GM23248 (cell line): ENCODE data around the gene INPP4A. TPM values are rescaled to one million over a fixed set of nuclear protein-coding genes. Genes with fewer than 3 reads are reported as not detected.
A peak's percentile ranks its signal among the peaks of the same experiment; 100 is the strongest.

Experiments
- DNase-seq: peaks from one replicate; pipeline ENCODE4 v3.0.0-alpha.2; 2015
- H2AFZ ChIP-seq: fragments of 200-600 bp; sonication (generic); 2 replicates; pipeline ENCODE4 v1.6.1; 2016; ENCODE audit warnings: antibody characterized with exemption
- H3F3A ChIP-seq: fragments of 200-600 bp; sonication (generic); 2 replicates; pipeline ENCODE4 v1.6.1; 2016; ENCODE audit warnings: mild to moderate bottlenecking, antibody characterized with exemption, mixed run types; ENCODE audit not compliant: insufficient read depth
- H3K27ac ChIP-seq: fragments of 200-600 bp; sonication (generic); 2 replicates; pipeline ENCODE4 v1.5.1; 2016; ENCODE audit warnings: mild to moderate bottlenecking
- H3K27me3 ChIP-seq: fragments of 200-600 bp; sonication (generic); replicated peaks from 2 replicates; pipeline ENCODE4 v1.6.1; 2016; ENCODE audit warnings: mild to moderate bottlenecking; ENCODE audit not compliant: insufficient read depth
- H3K36me3 ChIP-seq: fragments of 200-600 bp; sonication (generic); 2 replicates; pipeline ENCODE4 v1.6.1; 2016; ENCODE audit warnings: low read depth, mild to moderate bottlenecking
- H3K4me1 ChIP-seq: fragments of 200-600 bp; sonication (generic); 2 replicates; pipeline ENCODE4 v1.6.1; 2016; ENCODE audit warnings: mild to moderate bottlenecking; ENCODE audit not compliant: insufficient read depth
- H3K4me2 ChIP-seq: fragments of 200-600 bp; sonication (generic); one replicate; pipeline ENCODE4 v1.6.1; 2016; ENCODE audit warnings: mild to moderate bottlenecking; ENCODE audit not compliant: unreplicated experiment
- H3K4me3 ChIP-seq: fragments of 200-600 bp; sonication (generic); 2 replicates; pipeline ENCODE4 v1.5.1; 2016; ENCODE audit warnings: mild to moderate bottlenecking
- H3K79me2 ChIP-seq: fragments of 200-600 bp; sonication (generic); 2 replicates; pipeline ENCODE4 v1.6.1; 2016; ENCODE audit warnings: mild to moderate bottlenecking; ENCODE audit not compliant: insufficient read depth
- H3K9ac ChIP-seq: fragments of 200-600 bp; sonication (generic); 2 replicates; pipeline ENCODE4 v1.6.1; 2016; ENCODE audit warnings: mild to moderate bottlenecking
- H3K9me2 ChIP-seq: fragments of 200-600 bp; sonication (generic); 2 replicates; pipeline ENCODE4 v1.6.1; 2016; ENCODE audit warnings: mixed run types, mild to moderate bottlenecking, moderate library complexity; ENCODE audit not compliant: insufficient read depth
- H3K9me3 ChIP-seq: fragments of 200-600 bp; sonication (generic); one replicate; pipeline ENCODE4 v1.6.1; 2017; ENCODE audit warnings: low read depth
- H4K20me1 ChIP-seq: fragments of 200-600 bp; sonication (generic); 2 replicates; pipeline ENCODE4 v1.6.0; 2016; ENCODE audit not compliant: insufficient read depth
- EZH2 ChIP-seq: fragments of 200-600 bp; sonication (generic); IDR thresholded peaks from 2 replicates; pipeline ENCODE4 v1.6.1; 2018; ENCODE audit warnings: antibody characterized with exemption, mild to moderate bottlenecking; ENCODE audit not compliant: insufficient read depth, poor library complexity, severe bottlenecking
- EZH2phosphoT487 ChIP-seq: fragments of 200-600 bp; sonication (generic); IDR thresholded peaks from 2 replicates; pipeline ENCODE4 v1.6.1; 2018; ENCODE audit warnings: antibody characterized with exemption, moderate library complexity, mild to moderate bottlenecking, low read depth; ENCODE audit not compliant: insufficient read depth
- WGBS, 2 experiments: methylation state at CpG; one replicate each; pipeline ENCODE4 v1.1.6; 2015 to 2017; ENCODE audit warnings: low lambda C conversion rate in 2 of 2, low coverage in 1 of 2; ENCODE audit errors: missing lambda C conversion rate in 2 of 2; 5-methylcytosine and 5-hydroxymethylcytosine counted together
- in situ Hi-C: fragments of 300-500 bp; cut with MboI; formaldehyde crosslinking; loops from 2 replicates; pipeline ENCODE4 v1.15.0; 2020
- polyA plus RNA-seq: library from polyadenylated mRNA; unstranded; fragments of >200 nt; fragmentation: Nextera tagmentation; extraction: Ambion mirVana; gene quantifications from 2 replicates; pipeline ENCODE4 v1.2.1, GENCODE V29; 2016
- total RNA-seq: library from RNA; depleted of rRNA; stranded (reverse); fragments of >200 nt; shearing (Covaris generic); gene quantifications from 2 replicates; pipeline ENCODE4 v1.2.3, GENCODE V29; 2014

INPP4A gene
- total and polyA plus RNA-seq, 2 experiments from 2014 or later: 9.5 to 16.0 TPM

GRCh38 chr2:98537390-98538126, 92.9 kb downstream of the INPP4A start:
- DNase-seq: no peak
- no peak for TF ChIP-seq EZH2phosphoT487
- TF ChIP-seq EZH2: no peak
- Histone ChIP-seq H3K9me3 (no peaks in the 10 kb centered on the region), H3K79me2 (no peaks in the 10 kb centered on the region), H3K27ac (no peak overlapping the region), H3K4me1 (no peaks in the 10 kb centered on the region), H3K4me3 (no peak overlapping the region), H4K20me1 (no peaks in the 10 kb centered on the region), H3K27me3 (no peaks in the 10 kb centered on the region), H2AFZ (no peak overlapping the region), H3K9me2 (no peaks in the 10 kb centered on the region), H3K4me2 (no peak overlapping the region), H3F3A (no peaks in the 10 kb centered on the region), H3K36me3 (0 out of 2 replicates have a peak, but pooled peaks cover 6% of the 10 kb centered on the region), H3K9ac (no peak overlapping the region)
- 93 to 95% methylated on average over 14 of the region's 14 CpGs for WGBS, 2 experiments
- in situ Hi-C loops: no loop called here

GRCh38 chr2:98538280-98539041, 93.8 kb downstream of the INPP4A start:
- in situ Hi-C loops: no loop called here
- Histone ChIP-seq H3K27ac (no peak overlapping the region), H3F3A (no peaks in the 10 kb centered on the region), H3K4me2 (no peak overlapping the region), H3K9me3 (no peaks in the 10 kb centered on the region), H3K27me3 (no peaks in the 10 kb centered on the region), H3K4me3 (no peak overlapping the region), H3K4me1 (no peaks in the 10 kb centered on the region), H3K79me2 (no peaks in the 10 kb centered on the region), H3K36me3 (0 out of 2 replicates have a peak, but pooled peaks cover 6% of the 10 kb centered on the region), H3K9me2 (no peaks in the 10 kb centered on the region), H4K20me1 (no peaks in the 10 kb centered on the region), H3K9ac (no peak overlapping the region), H2AFZ (no peak overlapping the region)
- WGBS, 2 experiments: 83 to 88% methylated on average over 11 of the region's 11 CpGs
- DNase-seq: peak; percentile 48
- TF ChIP-seq EZH2 (no peak), EZH2phosphoT487 (no peak)

- 93 to 96% methylated on average over 13 of the region's 13 CpGs for WGBS, 2 experiments
- H3K27me3 ChIP-seq: no peaks in the 10 kb centered on the region
- no peaks in the 10 kb centered on the region for H3F3A ChIP-seq
- H3K79me2 ChIP-seq: no peaks in the 10 kb centered on the region
- no peaks in the 10 kb centered on the region for H3K9me3 ChIP-seq
- in situ Hi-C loops: no loop called here
- DNase-seq: no peak
- no peaks in the 10 kb centered on the region for H3K4me1 ChIP-seq
- H2AFZ ChIP-seq: no peak overlapping the region
- H3K27ac ChIP-seq: no peak overlapping the region
- H3K4me2 ChIP-seq: no peak overlapping the region
- no peak overlapping the region for H3K4me3 ChIP-seq
- no peak for TF ChIP-seq EZH2
- TF ChIP-seq EZH2phosphoT487: no peak
- H3K9me2 ChIP-seq: no peaks in the 10 kb centered on the region
- 0 out of 2 replicates have a peak, but pooled peaks cover 10% of the 10 kb centered on the region for H3K36me3 ChIP-seq
- H3K9ac ChIP-seq: no peak overlapping the region
- H4K20me1 ChIP-seq: no peaks in the 10 kb centered on the region
Measured at GRCh38 chr2:98539056-98539735, 94.5 kb downstream of the INPP4A start.

GRCh38 chr2:98540536-98540935, 95.9 kb downstream of the INPP4A start:
- H3K27me3 ChIP-seq: no peaks in the 10 kb centered on the region
- no peak for TF ChIP-seq EZH2
- no peak for TF ChIP-seq EZH2phosphoT487
- H3K27ac ChIP-seq: no peak overlapping the region
- H3K9me3 ChIP-seq: no peaks in the 10 kb centered on the region
- H3K79me2 ChIP-seq: no peaks in the 10 kb centered on the region
- no peak for DNase-seq
- H3F3A ChIP-seq: no peaks in the 10 kb centered on the region
- 0 out of 2 replicates have a peak, but pooled peaks cover 13% of the 10 kb centered on the region for H3K36me3 ChIP-seq
- WGBS, 2 experiments: 96 to 98% methylated on average over 3 of the region's 3 CpGs
- in situ Hi-C loops: no loop called here
- no peaks in the 10 kb centered on the region for H3K4me1 ChIP-seq
- H3K4me3 ChIP-seq: no peak overlapping the region
- no peak overlapping the region for H2AFZ ChIP-seq
- no peak overlapping the region for H3K9ac ChIP-seq
- H3K9me2 ChIP-seq: no peaks in the 10 kb centered on the region
- no peaks in the 10 kb centered on the region for H4K20me1 ChIP-seq
- no peak overlapping the region for H3K4me2 ChIP-seq
